SK-N-MC (cell line): ENCODE measurements around the gene PPP2R2B.
A peak's percentile ranks its signal among the peaks of the same experiment; 100 is the strongest.

ENCODE experiments used
- DNase-seq: peaks from one replicate; pipeline ENCODE4 v3.0.0-alpha.2; 2011; ENCODE audit warnings: low read depth, low spot score
- H3K27ac ChIP-seq: fragments of 200-600 bp; sonication (generic); 2 replicates; pipeline ENCODE4 v1.5.1; 2016; ENCODE audit warnings: mixed run types
- H3K36me3 ChIP-seq: fragments of 200-600 bp; sonication (generic); 2 replicates; pipeline ENCODE4 v1.6.1; 2017; ENCODE audit warnings: antibody characterized with exemption, low read length, mixed read lengths; ENCODE audit not compliant: insufficient read depth
- H3K4me3 ChIP-seq: fragments of 200-600 bp; sonication (generic); 2 replicates; pipeline ENCODE4 v1.5.1; 2016
- H3K9ac ChIP-seq: fragments of 200-600 bp; sonication (generic); 2 replicates; pipeline ENCODE4 v1.8.0; 2017; ENCODE audit warnings: mixed run types, mixed read lengths; ENCODE audit not compliant: insufficient read length
- H3K9me3 ChIP-seq: fragments of 200-600 bp; sonication (generic); 2 replicates; pipeline ENCODE4 v1.6.1; 2017; ENCODE audit warnings: low read depth, mild to moderate bottlenecking, antibody characterized with exemption, low read length, moderate library complexity, mixed read lengths
- EZH2 ChIP-seq: fragments of 200-600 bp; sonication (generic); IDR thresholded peaks from one replicate; pipeline ENCODE4 v1.6.1; 2017; ENCODE audit warnings: antibody characterized with exemption
- FOXP2 ChIP-seq: optimal IDR thresholded peaks from 2 replicates; pipeline ENCODE3; 2011; ENCODE audit warnings: mild to moderate bottlenecking, moderate library complexity; ENCODE audit not compliant: insufficient read depth; ENCODE audit errors: extremely low read length, control extremely low read depth
- POLR2AphosphoS5 ChIP-seq: IDR thresholded peaks from 2 replicates; pipeline ENCODE4 v1.6.1; 2012; ENCODE audit warnings: mild to moderate bottlenecking, low read depth, low read length, borderline replicate concordance

PPP2R2B gene

GRCh38 chr5:146891511-146891910 lies 13.0 kb upstream of the PPP2R2B start:
- DNase-seq: no peak
- Histone ChIP-seq H3K9ac (no peak overlapping the region), H3K36me3 (no peaks in the 10 kb centered on the region), H3K9me3 (no peaks in the 10 kb centered on the region), H3K4me3 (no peak overlapping the region), H3K27ac (no peak overlapping the region)
- no peak for TF ChIP-seq FOXP2
- no peak for TF ChIP-seq POLR2AphosphoS5
- TF ChIP-seq EZH2: no peak

GRCh38 chr5:146890731-146891440 lies 12.3 kb upstream of the PPP2R2B start:
- DNase-seq: peak; percentile 34
- H3K36me3 ChIP-seq: no peaks in the 10 kb centered on the region
- H3K4me3 ChIP-seq: no peak overlapping the region
- H3K9ac ChIP-seq: no peak overlapping the region
- H3K9me3 ChIP-seq: no peaks in the 10 kb centered on the region
- peak overlapping the region; percentile 65; the same call in 1 of the 2 replicates for H3K27ac ChIP-seq
- TF ChIP-seq EZH2 (no peak), FOXP2 (no peak), POLR2AphosphoS5 (no peak)

GRCh38 chr5:146890066-146890465 lies 11.5 kb upstream of the PPP2R2B start:
- Histone ChIP-seq H3K4me3 (no peak overlapping the region), H3K9me3 (no peaks in the 10 kb centered on the region), H3K27ac (no peak overlapping the region), H3K9ac (no peak overlapping the region), H3K36me3 (no peaks in the 10 kb centered on the region)
- TF ChIP-seq POLR2AphosphoS5 (no peak), EZH2 (no peak), FOXP2 (no peak)
- DNase-seq: no peak

GRCh38 chr5:146889169-146889568 lies 10.6 kb upstream of the PPP2R2B start:
- H3K9ac ChIP-seq: no peak overlapping the region
- DNase-seq: no peak
- H3K4me3 ChIP-seq: no peak overlapping the region
- H3K36me3 ChIP-seq: no peaks in the 10 kb centered on the region
- H3K27ac ChIP-seq: no peak overlapping the region
- TF ChIP-seq FOXP2: no peak
- TF ChIP-seq EZH2: no peak
- TF ChIP-seq POLR2AphosphoS5: no peak
- no peaks in the 10 kb centered on the region for H3K9me3 ChIP-seq

- Histone ChIP-seq H3K9ac (no peak overlapping the region), H3K36me3 (no peaks in the 10 kb centered on the region), H3K27ac (no peak overlapping the region), H3K4me3 (no peak overlapping the region), H3K9me3 (no peaks in the 10 kb centered on the region)
- no peak for DNase-seq
- TF ChIP-seq EZH2 (no peak), FOXP2 (no peak), POLR2AphosphoS5 (no peak)
Observed at GRCh38 chr5:146888351-146888978, 9.9 kb upstream of the PPP2R2B start.

GRCh38 chr5:146884066-146884626 lies 5.6 kb upstream of the PPP2R2B start:
- H3K4me3 ChIP-seq: no peak overlapping the region
- no peaks in the 10 kb centered on the region for H3K36me3 ChIP-seq
- no peak overlapping the region for H3K9ac ChIP-seq
- H3K9me3 ChIP-seq: no peaks in the 10 kb centered on the region
- no peak for TF ChIP-seq EZH2
- no peak for TF ChIP-seq FOXP2
- no peak for TF ChIP-seq POLR2AphosphoS5
- no peak for DNase-seq
- H3K27ac ChIP-seq: no peak overlapping the region

- no peaks in the 10 kb centered on the region for H3K9me3 ChIP-seq
- no peak for DNase-seq
- TF ChIP-seq EZH2: no peak
- no peak for TF ChIP-seq POLR2AphosphoS5
- TF ChIP-seq FOXP2: no peak
- no peak overlapping the region for H3K4me3 ChIP-seq
- H3K36me3 ChIP-seq: no peaks in the 10 kb centered on the region
- no peak overlapping the region for H3K27ac ChIP-seq
- no peak overlapping the region for H3K9ac ChIP-seq
Observed at GRCh38 chr5:146883511-146883910, 5.0 kb upstream of the PPP2R2B start.

GRCh38 chr5:146880966-146881365 lies 2.4 kb upstream of the PPP2R2B start:
- Histone ChIP-seq H3K9me3 (no peaks in the 10 kb centered on the region), H3K4me3 (no peak overlapping the region), H3K36me3 (no peaks in the 10 kb centered on the region), H3K9ac (no peak overlapping the region), H3K27ac (no peak overlapping the region)
- TF ChIP-seq EZH2 (no peak), POLR2AphosphoS5 (no peak), FOXP2 (no peak)
- DNase-seq: no peak
